Fibroblast of gingiva (primary cell): ENCODE data around the gene RNLS.
"Not testable (repeated sequence)": the region's sequence is repeated elsewhere in the genome, so short reads cannot be mapped to it uniquely, and the experiment has no call there.

Experiments used
- DNase-seq: peaks from one replicate; pipeline ENCODE4 v3.0.0-alpha.2; 2011; ENCODE audit warnings: low read depth

Gene RNLS

DNA sequence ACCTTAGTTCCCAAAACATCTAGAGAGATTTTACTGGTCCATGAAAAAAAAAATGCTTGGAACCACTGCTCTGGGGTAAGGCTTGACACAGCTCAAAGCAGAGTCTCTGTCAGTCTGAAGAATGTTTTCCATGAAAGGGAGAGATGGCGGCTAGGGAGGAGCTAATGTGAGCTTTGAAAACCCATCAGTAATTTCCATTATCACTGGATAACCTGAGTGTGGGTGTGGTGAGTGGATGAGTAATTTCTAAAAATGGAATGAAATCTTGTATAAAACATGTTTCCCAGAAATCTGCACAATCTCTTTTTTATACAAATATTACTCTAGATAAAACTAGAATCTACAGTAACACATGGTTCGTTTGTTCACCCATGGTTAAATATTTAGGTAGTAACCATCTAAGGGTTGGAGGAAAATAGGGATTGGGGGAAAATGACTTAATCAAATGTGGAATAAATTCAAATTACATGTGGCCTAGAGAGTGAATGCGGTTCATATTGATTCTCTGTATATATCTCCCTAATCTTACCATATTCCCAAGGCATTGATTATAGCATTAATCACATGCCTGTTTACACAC lies 289.4 kb downstream of the RNLS start:
- DNase-seq, result no peak

- peak; percentile 49 for DNase-seq
Observed at GRCh38 chr10:88293073-88293472, 290.0 kb downstream of the RNLS start.

GRCh38 chr10:88292185-88292514 lies 291.0 kb downstream of the RNLS start:
- DNase-seq, result no peak

GRCh38 chr10:88291289-88292184 lies 291.6 kb downstream of the RNLS start:
- DNase-seq, result no peak

DNA sequence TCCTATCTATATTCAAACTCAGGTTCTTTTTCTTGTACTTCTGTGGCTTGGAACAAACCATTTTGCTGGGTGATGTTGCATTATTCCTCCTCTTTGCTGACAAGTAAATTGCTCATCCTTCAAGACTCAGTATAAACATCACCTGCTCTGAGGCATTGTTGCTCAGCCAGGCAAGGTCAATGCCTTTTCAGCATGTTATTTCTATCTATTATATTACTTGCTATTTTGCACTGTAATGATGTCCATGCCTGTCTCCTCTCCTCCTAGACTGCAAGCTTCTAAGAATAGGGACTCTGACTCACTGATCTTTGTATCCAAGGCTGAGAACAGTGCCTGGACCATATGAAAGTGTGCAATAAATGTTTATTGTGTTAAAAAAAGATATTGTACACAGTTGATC lies 293.8 kb downstream of the RNLS start:
- DNase-seq, result no peak

- no peak for DNase-seq
Observed at GRCh38 chr10:88288320-88289059, 294.6 kb downstream of the RNLS start.

- no peak for DNase-seq
Observed at GRCh38 chr10:88286030-88286429, 297.1 kb downstream of the RNLS start.

- peak; percentile 68 for DNase-seq
Observed at GRCh38 chr10:88281592-88282347, 301.3 kb downstream of the RNLS start.

- DNase-seq, result no peak
Observed at GRCh38 chr10:88280518-88280917, 302.6 kb downstream of the RNLS start.

DNA sequence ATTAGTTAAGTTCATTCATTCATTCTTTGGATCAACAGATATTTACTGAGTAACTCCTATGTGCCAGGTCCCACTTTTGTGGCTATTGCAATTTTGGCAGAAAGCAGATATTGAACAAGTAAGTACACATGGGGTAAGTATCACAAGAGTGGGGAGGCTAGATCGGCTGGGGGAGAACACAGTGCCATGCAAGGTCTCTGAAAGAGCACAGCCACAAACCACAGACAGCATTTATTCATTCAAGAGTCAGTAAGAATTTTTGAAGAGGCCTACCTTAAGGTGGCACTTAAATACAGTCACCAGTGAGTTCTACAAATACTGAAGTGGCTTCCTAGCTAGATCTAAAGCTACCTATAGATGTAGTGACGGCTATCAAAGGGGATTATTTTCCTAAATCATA lies 304.2 kb downstream of the RNLS start:
- DNase-seq, result no peak

DNA sequence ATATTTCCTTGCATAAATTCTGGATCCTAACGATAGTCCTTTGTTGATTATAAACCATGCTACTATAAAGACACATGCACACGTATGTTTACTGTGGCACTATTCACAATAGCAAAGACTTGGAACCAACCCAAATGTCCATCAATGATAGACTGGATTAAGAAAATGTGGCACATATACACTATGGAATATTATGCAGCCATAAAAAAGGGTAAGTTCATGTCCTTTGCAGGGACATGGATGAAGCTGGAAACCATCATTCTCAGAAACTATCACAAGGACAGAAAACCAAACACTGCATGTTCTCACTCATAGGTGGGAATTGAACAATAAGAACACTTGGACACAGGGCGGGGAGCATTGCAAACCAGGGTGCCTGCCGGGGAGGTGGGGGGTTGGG lies 306.2 kb downstream of the RNLS start:
- DNase-seq, result not testable (repeated sequence)

GRCh38 chr10:88274286-88274685 lies 308.8 kb downstream of the RNLS start:
- no peak for DNase-seq

DNA sequence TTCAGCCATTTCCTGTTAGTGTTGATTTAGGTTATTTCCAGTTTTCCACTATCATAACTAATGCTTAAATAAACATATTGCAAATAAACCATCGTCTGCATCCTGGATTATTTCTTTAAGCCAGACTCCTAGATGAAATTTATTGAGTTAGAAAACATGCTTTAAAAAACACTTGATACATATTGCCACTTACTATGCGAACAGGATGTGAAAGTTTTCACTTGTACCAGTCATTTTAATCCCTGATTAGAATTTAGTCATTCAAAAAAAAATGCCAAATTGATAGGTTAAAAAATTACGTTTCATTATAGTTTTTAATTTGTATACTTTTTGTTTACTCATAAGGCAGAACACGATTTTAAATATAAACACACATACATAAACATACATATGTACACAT lies 309.6 kb downstream of the RNLS start:
- no peak for DNase-seq

- peak; percentile 20 for DNase-seq
Observed at GRCh38 chr10:88271761-88272543, 311.2 kb downstream of the RNLS start.

- DNase-seq, result peak; percentile 21
Observed at GRCh38 chr10:88270871-88271713, 312.0 kb downstream of the RNLS start.

DNA sequence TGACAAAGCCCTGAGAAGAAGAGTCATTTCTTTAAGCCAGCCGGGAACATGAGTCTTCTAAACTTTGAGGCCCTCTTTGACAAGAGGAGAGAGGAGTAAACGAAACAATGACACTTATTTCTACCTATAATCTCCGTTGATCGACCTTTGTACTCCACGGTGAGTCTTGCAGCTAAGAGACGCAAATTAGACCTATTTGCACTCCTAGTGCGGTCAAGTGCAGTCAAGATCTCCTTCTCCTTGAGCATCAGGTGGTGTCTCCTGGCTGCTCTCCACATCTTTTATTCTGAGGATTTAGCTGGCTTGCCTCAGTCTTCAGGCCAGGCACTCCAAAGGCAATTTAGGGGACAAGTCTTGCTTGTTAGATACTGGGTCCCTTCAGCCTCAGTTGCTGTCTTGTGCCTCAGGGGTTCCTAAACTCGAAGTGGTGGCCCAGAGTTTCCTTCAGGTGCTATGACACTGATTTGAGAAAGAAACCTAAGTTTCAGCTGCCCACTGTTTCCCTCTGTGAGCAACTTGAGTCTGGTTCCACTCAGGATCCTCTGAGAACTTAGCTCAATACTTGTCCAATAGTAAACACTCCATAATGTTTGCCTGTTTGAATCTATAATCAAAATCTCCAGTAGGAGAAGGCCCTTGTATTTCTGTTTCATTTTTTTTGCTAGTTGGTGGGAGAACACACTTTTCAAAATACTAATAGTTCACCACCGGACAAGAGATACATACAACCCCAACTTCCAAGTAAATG lies 312.9 kb downstream of the RNLS start:
- DNase-seq, result no peak

DNA sequence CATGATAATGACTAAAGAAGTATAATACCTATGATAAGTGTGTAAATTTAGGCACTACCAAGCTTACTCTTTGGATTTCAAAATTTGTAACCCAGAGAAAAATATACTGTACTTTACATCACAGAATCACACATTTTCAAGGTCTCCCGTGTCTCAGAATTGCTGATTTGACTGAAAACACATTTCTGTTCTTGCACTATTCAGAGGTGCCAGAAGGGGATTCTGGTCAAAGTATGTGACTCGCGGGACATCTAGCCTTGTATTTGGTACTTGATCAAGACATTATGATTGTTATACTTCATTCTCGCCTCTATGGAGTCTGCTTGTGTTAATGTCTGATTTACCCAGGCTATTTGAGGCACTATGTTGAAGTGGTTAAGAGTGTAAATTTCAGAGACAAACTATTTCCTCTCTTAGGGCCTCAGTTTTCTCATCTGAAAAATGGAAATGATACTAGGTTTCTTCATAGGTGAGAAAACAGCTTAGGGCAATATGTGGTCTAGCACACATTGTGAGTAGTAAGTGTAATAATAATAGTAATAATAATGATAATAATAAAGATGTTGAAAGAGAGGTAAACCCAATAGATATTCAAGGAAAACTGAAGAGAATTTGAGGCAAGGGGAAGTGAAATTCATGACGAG lies 320.4 kb downstream of the RNLS start:
- no peak for DNase-seq

- no peak for DNase-seq
Observed at GRCh38 chr10:88261152-88261551, 322.0 kb downstream of the RNLS start.

DNA sequence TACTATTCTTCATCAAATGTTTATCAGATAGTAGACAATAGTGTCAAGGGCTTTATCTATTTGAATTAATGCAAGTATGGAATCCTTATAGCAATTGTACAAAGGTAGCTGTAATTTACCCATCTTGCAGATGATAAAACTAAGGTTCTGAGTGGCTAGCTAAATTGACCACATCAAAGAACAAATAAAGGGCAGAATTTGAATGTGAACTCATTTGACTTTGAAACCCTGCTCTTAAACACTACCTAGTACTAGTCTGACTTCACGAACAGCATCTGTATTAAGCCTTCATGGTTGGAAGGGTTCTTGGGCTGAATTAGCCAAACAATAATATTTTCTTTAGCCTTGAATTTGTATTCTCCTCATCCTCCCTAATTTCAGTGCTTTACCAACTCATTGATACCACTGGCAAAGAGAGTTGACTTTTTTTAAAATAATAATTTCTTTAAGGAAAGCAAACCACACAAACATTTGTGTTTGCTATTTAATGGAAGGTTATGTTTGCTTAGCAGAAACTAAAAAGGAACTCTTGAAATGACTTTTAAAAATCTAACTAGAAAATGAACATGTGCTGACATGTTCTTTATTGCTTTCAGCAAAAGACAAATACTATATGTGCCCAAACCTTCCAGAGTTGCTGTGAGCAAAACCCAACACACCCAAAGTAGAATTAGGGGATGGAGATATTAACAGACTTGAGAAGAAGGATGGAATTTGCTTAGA lies 322.6 kb downstream of the RNLS start:
- no peak for DNase-seq
